Thyroid gland (tissue), 4 donors: ENCODE results near the gene ABI2. TPM values are rescaled to one million over a fixed set of nuclear protein-coding genes. Genes with fewer than 3 reads are reported as not detected.
"Not testable (repeated sequence)": the region's sequence is repeated elsewhere in the genome, so short reads cannot be mapped to it uniquely, and the experiment has no call there.

Source experiments
- DNase-seq, 2 donors: peaks; one replicate each; pipeline ENCODE4 v3.0.0-alpha.2; 2019
- H3K27ac ChIP-seq, 3 donors: fragments of 200-600 bp; sonication (generic); 1 replicate in 2 of 3; 2 replicates in 1 of 3; pipeline ENCODE4 v1.5.1; 2016 to 2019; ENCODE audit warnings: mild to moderate bottlenecking in 1 of 3, moderate library complexity in 1 of 3
- H3K27me3 ChIP-seq: fragments of 200-600 bp; sonication (generic); one replicate; pipeline ENCODE4 v1.5.1; 2019
- H3K36me3 ChIP-seq, 2 donors: fragments of 200-600 bp; sonication (generic); one replicate each; pipeline ENCODE4 v1.5.1; 2016 to 2019
- H3K4me1 ChIP-seq, 2 donors: fragments of 200-600 bp; sonication (generic); one replicate each; pipeline ENCODE4 v1.5.1; 2017 to 2019
- H3K4me3 ChIP-seq, 3 donors: fragments of 200-600 bp; sonication (generic); replicated peaks in 1 of 3; 1 replicate in 2 of 3; 2 replicates in 1 of 3; pipeline ENCODE4 v1.5.1; 2016; ENCODE audit warnings: mild to moderate bottlenecking in 1 of 3
- H3K9me3 ChIP-seq: fragments of 200-600 bp; sonication (generic); one replicate; pipeline ENCODE4 v1.5.1; 2017
- POLR2A ChIP-seq, 2 donors: fragments of 450-650 bp; IDR thresholded peaks; one replicate each; pipeline ENCODE4 v1.6.1; 2017; ENCODE audit warnings: antibody characterized with exemption in 2 of 2, mild to moderate bottlenecking in 2 of 2, moderate library complexity in 1 of 2
- WGBS, 2 donors: methylation state at CpG; one replicate each; pipeline ENCODE4 v1.1.5; 2017; 5-methylcytosine and 5-hydroxymethylcytosine counted together
- intact Hi-C: fragments of 100-400 bp; cut with DNase I; formaldehyde crosslinking; loops from one replicate; pipeline ENCODE4 v1.15.1; 2023
- total RNA-seq, 4 donors: library from RNA; depleted of rRNA; stranded (reverse); fragments of >200 nt; gene quantifications; one replicate each; pipeline ENCODE4 v1.2.3, GENCODE V29; 2016
- TF ChIP-seq, protein P1 (sequence below), 6 experiments: fragments of 200-600 bp in 3 of 6; fragments of 450-650 bp in 3 of 6; sonication (generic) in 3 of 6; IDR thresholded peaks; one replicate each; pipeline ENCODE4 v1.5.1; 2016 to 2019; ENCODE audit warnings: antibody characterized with exemption in 6 of 6, mild to moderate bottlenecking in 2 of 6, inconsistent platforms in 1 of 6, moderate library complexity in 1 of 6

ABI2 gene
- total RNA-seq, 4 donors from 2014 or later, result 64.6 to 77.6 (median 67.6) TPM

- TF ChIP-seq, protein P1, sequence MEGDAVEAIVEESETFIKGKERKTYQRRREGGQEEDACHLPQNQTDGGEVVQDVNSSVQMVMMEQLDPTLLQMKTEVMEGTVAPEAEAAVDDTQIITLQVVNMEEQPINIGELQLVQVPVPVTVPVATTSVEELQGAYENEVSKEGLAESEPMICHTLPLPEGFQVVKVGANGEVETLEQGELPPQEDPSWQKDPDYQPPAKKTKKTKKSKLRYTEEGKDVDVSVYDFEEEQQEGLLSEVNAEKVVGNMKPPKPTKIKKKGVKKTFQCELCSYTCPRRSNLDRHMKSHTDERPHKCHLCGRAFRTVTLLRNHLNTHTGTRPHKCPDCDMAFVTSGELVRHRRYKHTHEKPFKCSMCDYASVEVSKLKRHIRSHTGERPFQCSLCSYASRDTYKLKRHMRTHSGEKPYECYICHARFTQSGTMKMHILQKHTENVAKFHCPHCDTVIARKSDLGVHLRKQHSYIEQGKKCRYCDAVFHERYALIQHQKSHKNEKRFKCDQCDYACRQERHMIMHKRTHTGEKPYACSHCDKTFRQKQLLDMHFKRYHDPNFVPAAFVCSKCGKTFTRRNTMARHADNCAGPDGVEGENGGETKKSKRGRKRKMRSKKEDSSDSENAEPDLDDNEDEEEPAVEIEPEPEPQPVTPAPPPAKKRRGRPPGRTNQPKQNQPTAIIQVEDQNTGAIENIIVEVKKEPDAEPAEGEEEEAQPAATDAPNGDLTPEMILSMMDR (IDR thresholded peaks at IDR 0.05), result no peak
- no peak for TF ChIP-seq POLR2A (IDR thresholded peaks at IDR 0.05)
- Histone ChIP-seq H3K36me3 (peaks cover 9 to 16% of the 10 kb centered on the region in 2 donors), H3K27me3 (no peaks in the 10 kb centered on the region), H3K9me3 (no peaks in the 10 kb centered on the region), H3K4me1 (no peaks in the 10 kb centered on the region), H3K4me3 (no peak overlapping the region), H3K27ac (no peak overlapping the region)
- intact Hi-C loops, result no loop called here
- DNase-seq, result no peak
These were observed 79.3 kb downstream of the ABI2 start for GRCh38 chr2:203407496-203407895.

DNA sequence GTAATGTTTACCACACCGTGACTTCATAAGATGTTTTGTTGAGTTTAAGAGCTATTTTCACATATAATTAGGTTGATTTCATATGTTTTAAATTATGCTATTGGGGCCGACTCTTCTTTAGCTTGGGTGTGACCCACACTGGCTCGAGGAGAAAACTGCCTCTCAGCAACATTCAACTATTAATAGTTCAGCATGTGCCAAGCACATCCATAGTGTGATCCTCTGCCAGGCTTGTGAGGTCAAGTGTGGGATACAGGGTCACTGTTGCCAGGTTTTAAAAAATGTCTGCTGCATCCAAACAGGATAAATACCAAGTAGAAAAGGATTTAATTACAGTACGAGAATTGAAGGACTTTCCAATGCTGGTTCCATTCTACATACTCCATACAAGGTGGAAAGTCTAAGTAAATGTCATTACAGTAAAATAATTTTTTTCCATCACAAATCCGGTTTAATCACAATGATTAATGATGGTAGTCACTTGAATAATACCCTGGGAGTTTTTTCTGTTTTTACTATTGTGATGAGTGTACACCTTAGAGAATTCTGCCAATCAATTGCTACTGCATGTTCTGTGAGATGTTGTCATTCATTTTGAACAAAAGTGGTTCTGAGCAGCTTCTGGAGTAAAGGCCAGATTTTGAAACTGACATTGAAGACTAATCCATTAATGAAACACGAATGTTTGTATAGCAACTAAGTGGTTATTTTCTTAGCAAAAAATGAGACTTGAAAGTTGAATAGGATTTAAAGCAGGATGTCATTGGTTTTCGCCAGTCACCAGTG is 84.5 kb downstream of the ABI2 start:
- H3K36me3 ChIP-seq, result peaks cover 8 to 11% of the 10 kb centered on the region in 2 donors
- intact Hi-C loops, result no loop called here

GRCh38 chr2:203413796-203414195 is 85.6 kb downstream of the ABI2 start:
- TF ChIP-seq, protein P1 (IDR thresholded peaks at IDR 0.05), result no peak
- TF ChIP-seq POLR2A (IDR thresholded peaks at IDR 0.05), result no peak
- Histone ChIP-seq H3K4me3 (no peak overlapping the region), H3K9me3 (no peaks in the 10 kb centered on the region), H3K36me3 (peaks cover 8 to 11% of the 10 kb centered on the region in 2 donors), H3K4me1 (peaks cover 0 to 11% of the 10 kb centered on the region in 2 donors), H3K27ac (no peak overlapping the region), H3K27me3 (no peaks in the 10 kb centered on the region)
- peak in 1 of 2 donors; percentile 18 for DNase-seq
- intact Hi-C loops, result no loop called here

More for the DNA sequence above, 84.5 kb downstream of the ABI2 start:
- WGBS, 2 donors, result 53 to 63% methylated on average over 7 of the region's 7 CpGs
- DNase-seq, result peak in 1 of 2 donors; percentile 16
- Histone ChIP-seq H3K27ac (no peak overlapping the region), H3K9me3 (no peaks in the 10 kb centered on the region), H3K27me3 (no peaks in the 10 kb centered on the region), H3K4me3 (no peak overlapping the region), H3K4me1 (peaks cover 0 to 11% of the 10 kb centered on the region in 2 donors)
- TF ChIP-seq POLR2A (IDR thresholded peaks at IDR 0.05), result no peak
- TF ChIP-seq, protein P1 (IDR thresholded peaks at IDR 0.05), result no peak

GRCh38 chr2:203418271-203418670 is 90.1 kb downstream of the ABI2 start:
- peaks cover 0 to 6% of the 10 kb centered on the region in 2 donors for H3K4me1 ChIP-seq
- H3K27ac ChIP-seq, result no peak overlapping the region
- no peak overlapping the region for H3K4me3 ChIP-seq
- TF ChIP-seq, protein P1 (IDR thresholded peaks at IDR 0.05), result no peak
- TF ChIP-seq POLR2A (IDR thresholded peaks at IDR 0.05), result no peak
- 95 to 97% methylated on average over 8 of the region's 8 CpGs for WGBS, 2 donors
- H3K27me3 ChIP-seq, result no peaks in the 10 kb centered on the region
- no peaks in the 10 kb centered on the region for H3K9me3 ChIP-seq
- intact Hi-C loops, result no loop called here
- H3K36me3 ChIP-seq, result peaks cover 5 to 8% of the 10 kb centered on the region in 2 donors
- no peak for DNase-seq

DNA sequence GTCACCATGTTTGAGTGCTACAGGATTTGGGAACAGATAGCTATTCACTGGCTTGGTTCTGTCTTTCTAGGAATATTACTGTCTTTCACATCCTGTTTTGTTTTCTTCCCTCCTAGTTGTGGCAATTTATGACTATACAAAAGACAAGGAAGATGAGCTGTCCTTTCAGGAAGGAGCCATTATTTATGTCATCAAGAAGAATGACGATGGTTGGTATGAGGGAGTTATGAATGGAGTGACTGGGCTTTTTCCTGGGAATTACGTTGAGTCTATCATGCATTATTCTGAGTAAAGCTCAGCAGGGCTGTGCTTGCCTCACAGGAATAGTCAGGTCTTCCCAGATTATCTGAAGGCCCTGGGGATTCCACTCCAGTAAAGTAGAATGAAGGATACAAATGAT is 98.9 kb downstream of the ABI2 start:
- DNase-seq, result no peak
- Histone ChIP-seq H3K4me3 (no peak overlapping the region), H3K27me3 (no peaks in the 10 kb centered on the region), H3K4me1 (no peaks in the 10 kb centered on the region), H3K27ac (no peak overlapping the region), H3K9me3 (no peaks in the 10 kb centered on the region), H3K36me3 (no peaks in the 10 kb centered on the region)
- TF ChIP-seq, protein P1 (IDR thresholded peaks at IDR 0.05), result no peak
- TF ChIP-seq POLR2A (IDR thresholded peaks at IDR 0.05), result no peak
- intact Hi-C loops, result no loop called here
- WGBS, 2 donors, result 84 to 93% methylated on average over 2 of the region's 2 CpGs

GRCh38 chr2:203429643-203430042 is 101.4 kb downstream of the ABI2 start:
- H3K4me1 ChIP-seq, DNase-seq, H3K4me3 ChIP-seq, H3K36me3 ChIP-seq, H3K9me3 ChIP-seq, intact Hi-C loops, H3K27me3 ChIP-seq, H3K27ac ChIP-seq: not testable (repeated sequence)
- WGBS, 2 donors, result 90 to 99% methylated on average over 4 of the region's 4 CpGs
